GM21717 (cell line): Measurements from ENCODE around the gene AGAP3.
"Not testable (repeated sequence)": the region's sequence is repeated elsewhere in the genome, so short reads cannot be mapped to it uniquely, and the experiment has no call there.

Source experiments
- ATAC-seq: cut with Tn5 transposase; IDR thresholded peaks from one replicate; pipeline ENCODE4 v1.9.1; 2021; ENCODE audit warnings: mild to moderate bottlenecking, moderate library complexity; ENCODE audit not compliant: unreplicated experiment

AGAP3 gene

GRCh38 chr7:151085691-151086620 lies at the start of gene AGAP3:
Gene AGAP3 (plus strand): TSS chr7:151086475. CDS start chr7:151086742, 267 bp downstream.
- peak; percentile 41 for ATAC-seq

- ATAC-seq: peak; percentile 49
Observed at GRCh38 chr7:151038951-151039849, 47.1 kb upstream of the AGAP3 start.

- ATAC-seq: no peak
Observed at GRCh38 chr7:151039850-151040548, 46.3 kb upstream of the AGAP3 start.

GRCh38 chr7:151040616-151041375 lies 45.5 kb upstream of the AGAP3 start:
- no peak for ATAC-seq

- not testable (repeated sequence) for ATAC-seq
Observed at GRCh38 chr7:151043449-151043848, 42.8 kb upstream of the AGAP3 start.

- ATAC-seq: no peak
Observed at GRCh38 chr7:151043959-151044358, 42.3 kb upstream of the AGAP3 start.

- no peak for ATAC-seq
Observed at GRCh38 chr7:151045262-151045661, 41.0 kb upstream of the AGAP3 start.

- ATAC-seq: no peak
Observed at GRCh38 chr7:151045967-151046366, 40.3 kb upstream of the AGAP3 start.

GRCh38 chr7:151046603-151047573 lies 39.4 kb upstream of the AGAP3 start:
- no peak for ATAC-seq

GRCh38 chr7:151047976-151048815 lies 38.1 kb upstream of the AGAP3 start, which contains the start of gene ASIC3:
Gene ASIC3 (plus strand): TSS chr7:151048531. CDS start chr7:151048886, 355 bp downstream.
- ATAC-seq: no peak

GRCh38 chr7:151048911-151049463 lies 37.3 kb upstream of the AGAP3 start:
- ATAC-seq: no peak

GRCh38 chr7:151051108-151051507 lies 35.2 kb upstream of the AGAP3 start:
- ATAC-seq: no peak

GRCh38 chr7:151053096-151053495 lies 33.2 kb upstream of the AGAP3 start:
- ATAC-seq: no peak

GRCh38 chr7:151053751-151054150 lies 32.5 kb upstream of the AGAP3 start:
- no peak for ATAC-seq

- no peak for ATAC-seq
Observed at GRCh38 chr7:151056283-151056665, 30.0 kb upstream of the AGAP3 start.

GRCh38 chr7:151056666-151057505 lies 29.4 kb upstream of the AGAP3 start:
- no peak for ATAC-seq

- ATAC-seq: peak; percentile 13
Observed at GRCh38 chr7:151057506-151057988, 28.7 kb upstream of the AGAP3 start, which contains the start of gene CDK5. Gene CDK5 (minus strand): TSS chr7:151057897. CDS start chr7:151057848, 49 bp downstream.
